ENCODE measurements around the gene TECTA.
"Not testable (repeated sequence)": the region's sequence is repeated elsewhere in the genome, so short reads cannot be mapped to it uniquely, and the experiment has no call there.

Gene TECTA

GRCh38 chr11:121153472-121153871, 52.4 kb downstream of the TECTA start:
- no peak for FAIRE-seq
- no peak for TF ChIP-seq POLR2A (IDR thresholded peaks at IDR 0.05; ENCODE audit: low read depth, low read length)

GRCh38 chr11:121154486-121155314, 53.7 kb downstream of the TECTA start:
- TF ChIP-seq POLR2A (IDR thresholded peaks at IDR 0.05; ENCODE audit: low read depth, low read length), result no peak
- DNase-seq (ENCODE audit: insufficient read length, low spot score) (no peak), FAIRE-seq (no peak)

More at GRCh38 chr11:121153472-121153871, 52.4 kb downstream of the TECTA start:
- DNase-seq (ENCODE audit: insufficient read length, low spot score), result no peak

GRCh38 chr11:121157756-121158155, 56.7 kb downstream of the TECTA start:
- TF ChIP-seq POLR2A (IDR thresholded peaks at IDR 0.05; ENCODE audit: low read depth, low read length), result no peak
- FAIRE-seq (no peak), DNase-seq (ENCODE audit: insufficient read length, low spot score) (no peak)

GRCh38 chr11:121159741-121160140, 58.7 kb downstream of the TECTA start:
- TF ChIP-seq POLR2A (IDR thresholded peaks at IDR 0.05; ENCODE audit: low read depth, low read length), result no peak
- DNase-seq (ENCODE audit: insufficient read length, low spot score), result no peak
- FAIRE-seq, result no peak

GRCh38 chr11:121161349-121161917, 60.4 kb downstream of the TECTA start:
- TF ChIP-seq POLR2A (IDR thresholded peaks at IDR 0.05; ENCODE audit: low read depth, low read length), result no peak
- FAIRE-seq (no peak), DNase-seq (ENCODE audit: insufficient read length, low spot score) (no peak)

GRCh38 chr11:121163658-121164308, 62.7 kb downstream of the TECTA start:
- DNase-seq (ENCODE audit: insufficient read length, low spot score), result no peak
- no peak for TF ChIP-seq POLR2A (IDR thresholded peaks at IDR 0.05; ENCODE audit: low read depth, low read length)
- no peak for FAIRE-seq

GRCh38 chr11:121177629-121178028, 76.6 kb downstream of the TECTA start:
- FAIRE-seq; DNase-seq (ENCODE audit: insufficient read length, low spot score): not testable (repeated sequence)

- no peak for TF ChIP-seq POLR2A (IDR thresholded peaks at IDR 0.05; ENCODE audit: low read depth, low read length)
- DNase-seq (ENCODE audit: insufficient read length, low spot score) (no peak), FAIRE-seq (no peak)
These were observed 78.3 kb downstream of the TECTA start for GRCh38 chr11:121179306-121179705.

- DNase-seq (ENCODE audit: insufficient read length, low spot score), result no peak
- no peak for TF ChIP-seq POLR2A (IDR thresholded peaks at IDR 0.05; ENCODE audit: low read depth, low read length)
- FAIRE-seq, result no peak
These were observed 79.1 kb downstream of the TECTA start for GRCh38 chr11:121180183-121180582.

- no peak for FAIRE-seq
- TF ChIP-seq POLR2A (IDR thresholded peaks at IDR 0.05; ENCODE audit: low read depth, low read length), result no peak
- no peak for DNase-seq (ENCODE audit: insufficient read length, low spot score)
These were observed 87.7 kb downstream of the TECTA start for GRCh38 chr11:121188776-121189175.

- no peak for FAIRE-seq
- TF ChIP-seq POLR2A (IDR thresholded peaks at IDR 0.05; ENCODE audit: low read depth, low read length), result no peak
- no peak for DNase-seq (ENCODE audit: insufficient read length, low spot score)
These were observed 90.8 kb downstream of the TECTA start for GRCh38 chr11:121191818-121192217.

GRCh38 chr11:121194731-121195596, 93.9 kb downstream of the TECTA start:
- DNase-seq (ENCODE audit: insufficient read length, low spot score) (peak; percentile 11), FAIRE-seq (no peak)

GRCh38 chr11:121198491-121198890, 97.4 kb downstream of the TECTA start:
- DNase-seq (ENCODE audit: insufficient read length, low spot score) (no peak), FAIRE-seq (no peak)
- no peak for TF ChIP-seq POLR2A (IDR thresholded peaks at IDR 0.05; ENCODE audit: low read depth, low read length)

More at GRCh38 chr11:121194731-121195596, 93.9 kb downstream of the TECTA start:
- no peak for TF ChIP-seq POLR2A (IDR thresholded peaks at IDR 0.05; ENCODE audit: low read depth, low read length)

GRCh38 chr11:121199516-121199915, 98.5 kb downstream of the TECTA start:
- FAIRE-seq (no peak), DNase-seq (ENCODE audit: insufficient read length, low spot score) (no peak)
- TF ChIP-seq POLR2A (IDR thresholded peaks at IDR 0.05; ENCODE audit: low read depth, low read length), result no peak
